ENCODE measurements around the gene TPRN.
A peak's percentile ranks its signal among the peaks of the same experiment; 100 is the strongest.

TPRN gene

DNA sequence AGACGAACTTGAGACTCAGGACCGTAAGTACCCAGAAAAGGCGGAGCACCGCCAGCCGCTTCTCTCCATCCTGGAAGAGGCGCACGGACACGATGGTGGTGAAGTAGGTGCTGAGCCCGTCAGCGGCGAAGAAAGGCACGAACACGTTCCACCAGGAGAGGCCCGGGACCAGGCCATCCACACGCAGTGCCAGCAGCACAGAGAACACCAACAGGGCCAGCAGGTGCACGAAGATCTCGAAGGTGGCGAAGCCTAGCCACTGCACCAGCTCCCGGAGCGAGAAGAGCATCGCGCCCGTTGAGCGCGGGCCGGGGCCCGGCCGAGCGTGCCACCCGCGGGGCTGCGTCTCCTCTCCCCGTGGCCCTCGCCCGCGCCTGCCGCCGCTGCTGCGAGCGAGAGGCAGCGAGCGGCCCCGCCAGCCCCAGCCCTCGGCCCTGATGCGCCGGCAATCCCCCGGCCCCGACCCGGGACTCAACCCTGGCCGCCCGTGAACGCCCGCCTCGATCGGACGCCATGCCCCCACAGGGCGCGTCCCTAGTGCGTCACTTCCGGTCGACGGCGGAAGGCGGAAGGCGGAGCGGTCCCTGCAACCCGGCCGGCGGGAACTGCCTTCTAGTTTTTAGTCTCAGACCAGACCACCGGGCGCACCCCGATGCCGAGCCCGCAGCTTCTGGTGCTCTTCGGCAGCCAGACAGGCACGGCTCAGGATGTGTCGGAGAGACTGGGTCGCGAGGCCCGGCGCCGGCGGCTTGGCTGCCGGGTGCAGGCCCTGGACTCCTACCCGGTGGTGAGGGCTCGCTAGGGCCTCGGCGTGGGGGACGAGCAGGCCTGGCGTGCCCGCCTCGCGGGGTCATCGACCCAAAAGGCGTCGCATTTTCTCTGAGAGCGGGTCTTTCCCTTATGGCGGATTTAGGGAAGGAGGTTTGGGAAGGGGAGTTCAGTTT is 4.9 kb upstream of the TPRN start, which contains the start of the genes NDOR1 and TMEM203:
Gene NDOR1, plus strand, starts transcription at position 575 of the 944 bp plus-strand sequence. Its CDS starts 78 bp downstream, at position 653.
Gene TMEM203, minus strand, starts transcription at position 523 of the 944 bp plus-strand sequence. Its CDS starts 234 bp downstream, at position 289.
- peak; percentile 64 to 71 for DNase-seq

DNA sequence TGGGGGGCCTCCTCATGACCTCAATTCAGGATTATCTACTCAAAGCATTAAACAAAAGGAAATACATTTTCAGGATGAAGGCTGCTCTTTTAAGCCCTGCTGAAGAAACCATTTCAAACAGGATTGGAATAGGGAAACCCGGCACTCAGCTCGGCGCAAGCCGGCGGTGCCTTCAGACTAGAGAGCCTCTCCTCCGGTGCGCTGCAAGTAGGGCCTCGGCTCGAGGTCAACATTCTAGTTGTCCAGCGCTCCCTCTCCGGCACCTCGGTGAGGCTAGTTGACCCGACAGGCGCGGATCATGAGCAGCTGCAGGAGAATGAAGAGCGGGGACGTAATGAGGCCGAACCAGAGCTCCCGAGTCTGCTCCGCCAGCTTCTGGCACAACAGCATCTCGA is 4.2 kb upstream of the TPRN start:
- no peak for DNase-seq

DNA sequence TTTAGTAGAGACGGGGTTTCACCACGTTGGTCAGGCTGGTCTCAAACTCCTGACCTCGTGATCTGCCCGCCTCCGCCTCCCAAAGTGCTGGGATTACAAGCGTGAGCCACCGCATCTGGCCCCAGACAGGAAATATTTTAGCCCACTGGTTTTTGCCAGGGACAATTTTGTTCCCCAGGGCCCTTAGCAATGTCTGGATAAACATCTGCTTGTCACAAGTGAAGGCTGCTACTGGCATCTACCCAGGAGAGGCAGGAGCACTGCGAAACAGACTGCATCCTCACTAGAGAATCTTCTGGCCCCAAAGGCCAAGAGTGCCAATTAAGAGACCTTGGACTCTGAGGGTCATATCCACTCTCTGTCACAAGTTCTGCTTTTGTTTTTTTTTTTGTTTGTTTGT is 2.4 kb upstream of the TPRN start:
- DNase-seq: no peak

DNA sequence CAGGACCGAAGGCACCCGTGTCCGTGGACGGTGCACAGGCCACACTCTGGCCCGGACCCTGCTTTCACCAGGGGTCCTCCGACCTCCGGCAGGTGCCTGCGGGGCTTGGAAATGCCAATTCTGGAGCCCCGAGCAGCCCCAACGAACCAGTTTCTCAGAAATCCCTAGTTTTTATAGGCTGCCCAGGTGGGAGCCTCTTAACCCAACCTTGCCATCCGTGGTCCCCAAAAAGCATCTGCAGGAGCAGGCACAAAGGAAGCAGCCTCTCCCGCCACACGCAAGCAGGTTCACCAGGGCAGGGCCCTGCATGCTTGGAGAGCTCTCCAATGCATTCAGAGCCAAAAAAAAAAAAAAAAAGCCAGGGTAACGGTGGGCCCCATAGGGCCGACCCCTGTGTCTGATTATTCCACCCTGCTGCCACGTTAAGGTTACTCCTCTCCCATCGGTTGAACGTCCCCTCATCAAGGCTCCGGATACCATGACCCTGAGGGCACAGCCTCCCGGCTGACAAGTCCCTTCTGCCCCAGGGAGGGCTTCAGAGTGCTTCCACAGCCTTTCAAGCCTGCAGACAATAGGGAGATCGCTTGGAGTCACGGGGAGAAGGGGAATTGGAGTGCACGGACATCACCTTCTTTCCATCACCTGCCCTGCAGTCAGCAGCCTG is 796 bp upstream of the TPRN start:
- no peak for DNase-seq

DNA sequence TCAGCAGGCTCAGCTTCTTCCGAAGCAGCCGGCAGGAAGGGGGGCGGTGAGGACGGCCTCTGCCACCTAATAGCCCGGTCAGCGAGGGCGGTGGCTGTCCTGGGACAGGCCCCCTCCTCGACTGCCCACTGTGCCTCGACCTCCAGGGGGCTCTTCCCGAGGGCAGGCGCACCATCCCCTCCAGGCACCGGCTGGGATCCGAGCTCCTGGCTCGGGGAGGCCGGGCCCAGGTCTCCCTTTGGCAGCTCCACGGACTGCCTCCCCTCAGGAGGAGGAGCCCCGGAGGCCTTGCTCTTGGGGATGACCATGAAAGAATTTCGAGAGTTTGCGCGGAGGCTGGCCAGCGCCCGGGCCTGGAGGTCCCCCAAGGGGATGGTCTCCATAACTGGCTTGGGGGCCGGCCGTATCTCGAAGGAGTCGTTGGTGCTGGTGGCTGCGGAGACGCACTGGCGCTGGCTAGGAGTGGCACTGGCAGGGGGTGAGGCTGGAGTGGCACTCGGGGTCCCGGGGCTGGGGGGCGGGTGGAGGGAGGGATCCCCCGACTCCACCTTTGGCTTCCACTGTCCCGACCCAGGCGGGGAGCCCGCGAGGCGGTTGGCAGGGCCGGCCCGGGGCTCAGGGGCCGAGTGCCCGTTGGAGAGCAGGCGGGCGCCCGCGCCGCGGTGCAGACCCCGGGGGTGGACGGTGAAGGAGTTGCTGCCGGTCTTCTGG is 975 bp downstream of the TPRN start:
- DNase-seq: no peak

DNA sequence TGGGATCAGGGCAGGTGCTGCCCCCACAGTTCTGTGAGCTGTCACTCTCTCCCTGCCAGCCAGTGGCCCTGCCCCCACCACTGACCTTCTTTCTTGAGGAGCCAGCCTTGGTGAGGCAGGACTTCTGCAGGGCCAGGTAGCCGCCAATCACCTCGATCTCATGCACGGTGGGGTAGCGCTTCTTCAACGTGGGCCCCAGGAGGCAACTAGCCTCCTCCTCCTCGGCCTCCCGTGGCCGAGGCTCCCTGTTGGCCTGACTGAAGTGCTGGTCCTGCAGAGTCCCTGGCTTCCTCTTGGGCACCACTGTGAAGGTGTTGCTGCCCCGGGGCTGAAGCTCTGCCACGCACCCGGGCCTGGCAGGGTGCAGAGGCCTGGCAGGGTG is 1.6 kb downstream of the TPRN start:
- DNase-seq: no peak

DNA sequence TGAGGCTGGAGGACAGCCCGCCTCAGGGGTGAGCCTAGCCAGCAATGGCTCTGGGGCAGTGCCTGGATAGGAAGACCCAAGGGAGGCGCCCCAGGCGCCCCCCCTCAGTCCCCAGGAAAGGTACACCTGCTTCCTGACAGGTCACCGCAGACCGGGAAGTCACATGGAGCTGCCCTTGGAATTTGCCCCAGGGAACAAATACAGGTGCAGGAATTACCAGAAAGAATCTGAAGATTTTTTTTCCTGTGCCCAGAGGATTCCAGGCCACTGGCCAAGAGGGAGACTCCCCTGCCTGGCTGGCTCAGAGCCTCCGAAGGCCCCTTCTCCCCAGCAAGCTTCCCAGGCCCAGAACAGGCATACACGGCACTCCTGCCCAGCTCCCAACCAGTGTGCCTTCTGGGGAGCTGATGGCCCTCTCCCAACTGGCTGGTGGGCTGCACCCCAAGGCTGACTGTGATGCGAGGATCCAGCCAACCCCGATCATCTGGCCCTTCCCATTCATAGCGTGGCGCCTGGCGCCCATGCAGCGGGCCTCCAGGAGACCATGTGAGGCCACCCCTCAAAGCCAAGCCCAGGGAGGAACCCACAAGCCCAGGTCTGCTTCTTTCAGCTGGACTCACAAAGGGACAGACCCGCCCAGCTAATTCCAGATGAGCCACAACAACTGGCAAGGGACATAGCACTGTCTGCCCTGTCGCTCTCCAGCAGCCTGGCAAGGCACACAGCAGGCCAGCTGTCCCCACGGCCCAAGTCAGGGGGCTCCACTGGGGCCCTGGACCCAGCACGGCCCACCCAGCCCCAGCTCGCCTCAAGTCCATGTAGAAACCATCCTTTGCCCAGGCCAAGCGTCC is 2.3 kb downstream of the TPRN start:
- no peak for DNase-seq

DNA sequence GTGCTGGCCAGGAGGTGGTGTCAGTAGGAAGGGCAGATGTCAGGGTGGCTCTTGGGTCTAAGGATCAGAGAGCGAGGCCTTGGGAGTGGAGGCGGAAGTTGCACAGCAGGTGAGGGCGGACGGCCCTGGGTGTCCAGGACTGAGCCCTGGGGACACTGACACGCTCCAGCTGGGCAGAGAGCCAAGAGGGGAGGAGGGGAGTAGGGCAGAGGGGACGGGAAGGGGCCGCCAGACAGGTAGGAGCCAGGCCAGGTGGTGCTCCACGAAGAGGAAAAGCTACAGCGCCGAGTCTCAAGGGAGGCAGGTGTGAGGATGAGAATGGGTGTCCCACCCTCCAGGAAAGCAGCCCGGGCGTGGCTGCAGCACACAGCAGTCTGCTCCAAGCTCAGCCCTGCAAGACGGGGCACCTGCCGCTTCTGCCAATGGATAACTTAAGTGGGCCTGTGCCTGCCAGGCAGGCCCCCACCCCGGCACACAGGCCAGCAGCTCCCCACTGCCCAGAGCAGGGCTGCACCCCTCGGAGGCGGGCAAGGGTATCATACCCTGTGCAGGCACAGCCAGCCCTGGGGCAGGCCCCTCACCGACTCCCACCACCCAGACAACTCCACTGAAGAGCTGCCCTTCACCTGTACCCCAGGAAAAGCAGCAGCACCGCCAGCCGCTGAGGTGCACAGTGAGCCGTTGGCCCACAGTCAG is 4.9 kb downstream of the TPRN start:
- DNase-seq: no peak

DNA sequence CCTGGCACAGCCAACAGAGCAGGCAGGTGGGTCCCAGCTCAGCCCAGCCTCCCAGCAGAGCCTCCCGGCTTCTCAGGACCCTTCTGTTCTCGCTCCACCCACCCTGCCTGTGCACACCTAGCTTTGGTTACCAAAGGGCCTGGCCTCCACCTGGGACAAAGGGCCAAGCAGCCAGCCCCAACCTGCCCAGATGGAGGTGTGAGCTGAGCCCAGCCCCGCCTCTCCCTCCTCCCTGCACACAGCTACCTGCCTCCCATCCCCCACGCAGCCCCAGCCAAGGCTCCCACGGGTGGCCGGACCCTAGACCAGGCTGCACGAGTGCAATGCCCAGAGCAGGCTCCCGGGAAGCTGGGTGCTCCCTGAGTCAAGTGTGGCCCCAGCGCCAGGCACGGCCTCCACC is 5.6 kb downstream of the TPRN start:
- no peak for DNase-seq

DNA sequence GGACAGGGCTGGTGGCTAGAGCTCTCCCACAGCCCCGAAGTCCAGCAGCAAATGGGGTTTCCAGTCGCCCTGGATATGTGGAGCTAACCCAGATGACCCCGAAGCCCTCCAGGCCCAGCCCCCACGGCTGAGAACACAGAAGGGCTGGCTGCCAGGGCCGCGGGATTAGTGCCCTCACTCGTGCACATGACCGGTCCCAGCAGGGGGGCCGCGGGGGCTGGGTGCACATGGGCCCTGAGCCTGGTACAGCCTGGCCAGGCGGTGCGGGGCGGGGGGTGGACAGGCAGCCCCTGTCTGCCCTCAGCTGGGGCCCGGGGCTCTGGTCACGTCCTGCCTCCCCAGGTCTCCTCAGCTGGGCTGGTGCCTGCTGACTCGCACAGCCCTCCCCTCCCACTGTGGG is 6.2 kb downstream of the TPRN start:
- no peak for DNase-seq

DNA sequence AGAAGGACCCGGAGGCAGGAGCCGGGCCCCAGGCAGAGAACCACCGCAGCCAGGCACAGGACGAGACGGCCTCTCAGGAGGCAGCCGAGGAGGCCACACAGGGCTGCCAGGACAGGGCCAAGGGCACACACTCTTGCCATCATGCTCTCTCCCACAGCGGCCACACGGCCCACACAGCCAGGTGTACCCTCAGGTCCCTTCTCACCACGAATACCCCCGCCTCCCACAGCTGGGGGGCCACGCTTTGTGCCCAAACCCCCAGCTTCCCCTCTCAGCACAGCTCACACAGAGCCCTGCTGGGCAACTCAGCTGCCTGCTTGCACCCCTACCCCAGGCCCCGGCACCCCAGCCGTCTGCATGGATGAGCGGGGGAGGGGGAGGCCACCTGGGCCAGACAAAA is 6.8 kb downstream of the TPRN start:
- DNase-seq: no peak

DNA sequence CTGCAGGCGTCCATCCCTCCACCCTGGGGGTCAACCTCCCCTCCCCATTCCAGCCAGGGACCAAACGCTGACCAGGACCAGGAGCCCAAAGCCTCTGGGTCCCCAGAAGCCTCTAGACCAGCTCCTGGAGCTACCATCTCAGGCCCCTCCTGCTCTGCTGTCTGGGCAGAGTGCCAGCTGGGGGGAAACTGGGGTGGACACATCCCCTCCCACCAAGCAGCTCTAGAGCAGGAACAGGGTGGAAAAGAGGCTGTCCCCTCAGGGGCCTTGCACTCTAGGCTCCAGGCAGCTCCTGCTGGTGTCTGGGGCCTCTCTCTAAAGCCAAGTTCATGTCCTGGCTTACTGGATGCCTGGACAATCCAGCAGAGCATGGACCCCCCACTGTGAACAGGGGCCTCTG is 7.7 kb downstream of the TPRN start:
- no peak for DNase-seq

DNA sequence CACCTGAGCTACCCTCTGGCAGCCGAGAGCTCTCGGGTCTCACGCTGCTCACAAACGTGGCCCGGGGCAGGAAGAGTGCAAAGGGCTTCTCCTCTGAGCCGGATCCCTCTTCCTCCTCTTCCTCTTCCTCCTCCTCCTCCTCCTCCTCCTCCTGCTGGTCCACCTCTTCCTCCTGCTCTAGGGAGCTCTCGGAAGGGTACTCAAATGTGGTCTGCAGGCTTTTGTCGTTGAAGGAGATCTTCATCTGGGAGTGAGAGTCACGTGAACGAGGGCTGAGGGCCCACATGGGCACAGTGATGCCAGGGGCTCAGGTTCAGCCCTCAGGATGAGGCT is 8.1 kb downstream of the TPRN start:
- no peak for DNase-seq

DNA sequence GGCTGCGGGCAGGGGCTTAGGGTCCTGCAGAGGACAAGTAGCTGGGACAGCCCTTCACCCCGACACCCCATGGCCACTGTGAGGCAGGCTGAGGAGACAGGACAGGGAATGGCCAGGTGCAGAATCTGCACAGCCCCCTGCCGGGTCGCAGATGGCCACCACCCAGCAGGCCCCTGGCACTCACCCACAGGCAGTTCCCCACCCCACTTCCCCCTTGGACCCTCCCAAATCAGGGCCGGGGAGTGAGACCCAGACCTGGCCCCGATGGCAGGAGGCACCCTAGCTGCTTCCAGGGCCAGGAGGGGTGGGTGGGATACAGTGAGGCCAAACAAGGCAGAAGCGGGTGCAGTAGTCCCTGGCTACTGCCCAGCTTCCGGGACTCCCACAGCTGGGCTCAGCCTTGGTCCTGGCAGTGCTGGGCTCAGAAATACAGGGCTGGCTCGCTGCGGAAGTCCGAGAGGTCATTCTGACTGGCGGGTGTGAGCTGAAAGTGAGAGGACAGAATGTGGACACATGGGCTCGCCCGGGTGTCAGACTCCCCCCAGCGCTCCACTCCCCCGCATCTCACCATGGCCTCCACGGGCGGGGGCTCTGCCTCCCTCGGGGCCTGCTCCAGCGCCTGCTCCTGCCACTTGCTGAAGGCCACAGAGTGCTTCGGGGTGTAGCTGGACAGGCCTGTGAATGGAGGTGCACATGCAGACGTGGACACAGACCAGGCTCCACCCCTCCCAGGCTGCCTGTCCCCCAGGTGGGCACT is 8.7 kb downstream of the TPRN start:
- no peak for DNase-seq

DNA sequence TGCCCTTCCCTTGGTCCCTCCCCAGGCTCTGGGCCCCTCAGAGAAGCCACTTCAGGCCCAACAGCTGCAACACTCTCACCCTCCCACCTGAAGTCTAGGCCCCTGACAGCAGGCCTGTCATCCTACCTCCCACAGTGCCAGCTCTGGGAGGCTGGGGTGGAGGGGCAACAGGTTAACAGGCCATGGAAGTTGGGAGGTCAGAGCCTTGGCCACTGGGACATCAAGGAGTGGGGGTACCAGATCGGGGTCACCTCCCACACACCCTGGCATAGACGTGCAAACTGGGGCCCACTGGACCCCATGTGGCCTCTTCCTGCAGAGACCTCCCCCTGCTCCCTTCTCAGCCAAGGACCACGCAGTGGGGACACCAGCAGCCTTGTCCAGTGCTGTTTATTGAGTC is 9.3 kb downstream of the TPRN start:
- no peak for DNase-seq

DNA sequence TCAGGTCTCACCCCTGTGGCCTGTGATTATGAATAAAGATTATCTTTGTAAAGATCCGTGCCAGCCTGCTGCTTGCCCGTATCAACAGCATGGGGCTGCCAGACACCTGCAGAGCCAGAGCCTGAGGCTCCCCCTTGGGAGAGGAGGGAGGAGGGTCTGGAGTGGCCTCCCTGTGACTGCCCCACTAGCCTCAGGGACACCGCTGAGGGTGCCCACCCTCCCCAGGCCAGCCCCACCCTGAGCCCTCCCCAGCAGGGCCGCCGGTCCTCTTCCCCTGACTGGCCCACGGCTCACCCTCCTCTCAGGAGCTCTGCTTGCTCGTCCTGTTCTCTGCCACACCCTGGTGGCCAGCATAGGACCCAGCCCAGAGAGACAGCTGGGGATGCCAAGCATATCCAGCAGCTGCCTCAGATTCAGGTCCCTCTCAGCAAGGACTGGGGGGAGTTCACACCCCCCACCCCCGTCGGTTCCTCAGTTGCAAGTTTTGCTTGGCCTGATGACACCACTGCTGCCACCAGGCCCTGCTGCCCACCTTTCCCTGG is 10.2 kb downstream of the TPRN start:
- DNase-seq: no peak

DNA sequence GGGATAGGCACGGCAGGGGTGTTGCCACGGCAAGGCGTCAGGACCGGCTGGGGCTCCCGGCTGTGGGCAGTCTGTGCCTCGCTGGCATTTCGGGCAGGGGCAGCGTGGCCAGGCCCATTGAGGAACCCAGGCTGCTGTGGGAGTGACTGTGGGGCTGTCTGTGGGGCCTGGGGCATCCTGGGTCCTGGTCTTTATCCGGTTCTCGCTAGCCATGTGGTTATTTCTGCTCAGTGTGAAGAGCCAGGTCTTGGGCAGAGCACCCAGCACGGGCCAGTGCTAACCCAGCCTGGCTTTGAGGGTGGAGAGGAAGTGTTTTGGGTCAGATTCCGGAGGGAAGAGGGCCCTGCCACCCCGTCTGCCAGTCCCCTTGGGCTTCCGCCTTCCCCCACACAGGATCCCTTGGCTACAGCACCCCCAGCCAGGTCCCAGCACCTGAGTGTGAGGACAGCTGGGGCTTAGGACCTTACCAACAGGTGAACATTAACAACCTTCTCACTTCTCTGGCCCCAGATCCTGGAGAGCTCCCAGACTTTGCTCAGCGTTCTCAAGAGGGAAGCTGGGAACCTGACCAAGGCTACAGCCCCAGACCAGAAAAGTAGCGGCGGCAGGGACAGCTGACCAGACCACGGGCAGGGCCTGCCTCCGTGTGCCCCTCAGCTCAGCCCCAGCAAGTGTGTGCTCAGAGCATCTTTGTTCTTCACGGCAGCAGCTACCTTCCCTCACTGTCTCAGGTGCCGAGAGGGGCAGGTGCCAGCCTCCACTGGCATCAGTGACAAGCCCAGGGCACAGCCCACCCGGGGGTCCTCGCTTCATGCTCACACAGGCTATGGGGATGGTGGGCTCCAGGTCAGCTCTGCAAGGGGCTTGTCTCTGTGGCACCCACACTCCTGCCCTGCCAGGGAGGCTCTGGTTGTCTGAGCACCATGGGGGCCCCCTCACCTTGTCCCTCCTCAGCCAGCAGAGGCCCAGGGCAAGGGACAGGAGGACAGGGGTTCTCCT is 10.9 kb downstream of the TPRN start:
- no peak for DNase-seq

DNA sequence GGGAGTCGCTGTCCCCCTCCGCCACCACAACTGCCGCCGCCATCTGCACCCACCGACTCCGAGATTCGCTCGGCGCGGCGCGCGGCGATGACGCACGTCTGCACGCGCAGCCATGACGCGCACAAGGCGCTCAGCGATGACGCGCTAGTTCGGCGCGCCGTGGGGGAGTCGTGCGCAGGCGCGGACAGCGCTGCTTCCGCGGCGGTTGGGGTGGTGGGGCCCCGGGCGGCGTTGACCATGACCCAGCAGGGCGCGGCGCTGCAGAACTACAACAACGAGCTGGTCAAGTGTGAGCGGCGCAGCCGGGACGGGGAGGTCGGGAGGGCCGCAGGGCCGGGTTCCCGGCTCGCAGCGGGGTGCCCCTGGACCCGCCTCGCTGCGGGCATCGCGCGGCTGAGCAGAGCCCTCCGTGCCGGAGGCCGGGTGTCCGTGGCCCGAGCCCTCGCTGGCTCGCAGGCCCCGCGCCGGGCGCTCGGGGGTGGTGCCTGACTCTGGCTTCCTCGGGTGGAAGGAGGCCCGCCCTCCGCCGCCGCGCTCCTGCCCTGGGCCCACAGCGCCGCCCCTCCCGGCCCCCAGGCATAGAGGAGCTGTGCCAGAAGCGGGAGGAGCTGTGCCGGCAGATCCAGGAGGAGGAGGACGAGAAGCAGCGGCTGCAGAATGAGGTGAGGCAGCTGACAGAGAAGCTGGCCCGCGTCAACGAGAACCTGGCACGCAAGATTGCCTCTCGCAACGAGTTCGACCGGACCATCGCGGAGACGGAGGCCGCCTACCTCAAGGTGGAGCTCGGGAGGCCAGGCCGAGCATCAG is 11.8 kb downstream of the TPRN start, which contains the start of the genes ANAPC2 and SSNA1:
Gene ANAPC2, minus strand, starts transcription at position 71 of the 807 bp plus-strand sequence. Its CDS starts 28 bp downstream, at position 43.
Gene SSNA1, plus strand, starts transcription at position 187 of the 807 bp plus-strand sequence. Its CDS starts 51 bp downstream, at position 238.
- peak; percentile 77 to 82 for DNase-seq

Measured in AML-193 (cell line).